Neutrophil (primary cell): Measurements from ENCODE around the gene ZCCHC12.

Experiments used
- H3K27ac ChIP-seq: fragments of 200-600 bp; sonication (generic); 2 replicates; pipeline ENCODE4 v1.5.1; 2016; ENCODE audit warnings: mild to moderate bottlenecking, moderate library complexity
- H3K27me3 ChIP-seq: fragments of 200-600 bp; sonication (generic); 2 replicates; pipeline ENCODE4 v1.6.0; 2016; ENCODE audit warnings: mild to moderate bottlenecking
- H3K36me3 ChIP-seq: fragments of 200-600 bp; sonication (generic); 2 replicates; pipeline ENCODE4 v1.5.1; 2017
- H3K4me1 ChIP-seq, 2 experiments: fragments of 200-600 bp in 1 of 2; sonication (generic) in 1 of 2; 1 replicate in 1 of 2; 2 replicates in 1 of 2; pipeline versions ENCODE4 v1.5.1 to v1.6.1; 2013 to 2016; ENCODE audit warnings: low read depth in 1 of 2, low read length in 1 of 2, mild to moderate bottlenecking in 1 of 2, moderate library complexity in 1 of 2; ENCODE audit not compliant: control insufficient read depth in 1 of 2, insufficient read depth in 1 of 2
- H3K4me3 ChIP-seq, 2 experiments: fragments of 200-600 bp in 1 of 2; sonication (generic) in 1 of 2; 1 replicate in 1 of 2; 2 replicates in 1 of 2; pipeline ENCODE4 v1.5.1; 2013 to 2016; ENCODE audit warnings: low read depth in 1 of 2, low read length in 1 of 2, mild to moderate bottlenecking in 1 of 2, moderate library complexity in 1 of 2
- H3K9me3 ChIP-seq: fragments of 200-600 bp; sonication (generic); 2 replicates; pipeline ENCODE4 v1.5.1; 2016
- TF ChIP-seq, protein P1 (sequence below): fragments of 200-600 bp; sonication (generic); IDR thresholded peaks from 2 replicates; pipeline ENCODE4 v1.5.1; 2016; ENCODE audit warnings: antibody characterized with exemption

ZCCHC12 gene

DNA sequence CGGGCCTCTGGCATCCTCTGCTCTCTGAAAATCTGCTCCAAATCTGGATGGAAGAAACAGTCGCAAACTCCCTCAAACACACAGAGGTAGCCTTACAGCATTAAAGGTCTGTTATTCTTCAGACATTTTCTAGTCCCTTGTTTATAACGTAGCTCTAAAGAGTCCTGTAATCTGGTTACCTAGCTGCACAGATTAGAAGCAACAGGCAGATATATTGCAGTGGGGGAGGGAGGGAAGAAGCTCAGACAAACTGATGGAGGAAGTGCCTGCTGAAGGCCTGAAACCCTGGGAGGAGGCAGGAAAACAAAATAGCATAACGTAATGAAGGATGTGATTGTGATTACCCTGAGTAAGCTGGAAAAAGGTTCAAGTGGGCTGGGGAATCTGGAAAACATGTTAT, 39.4 kb downstream of the ZCCHC12 start:
- H3K27ac ChIP-seq = no peak overlapping the region
- no peaks in the 10 kb centered on the region for H3K36me3 ChIP-seq
- no peaks in the 10 kb centered on the region for H3K27me3 ChIP-seq
- no peaks in the 10 kb centered on the region for H3K4me1 ChIP-seq
- H3K4me3 ChIP-seq = no peak overlapping the region
- no peaks in the 10 kb centered on the region for H3K9me3 ChIP-seq
- TF ChIP-seq, protein P1, sequence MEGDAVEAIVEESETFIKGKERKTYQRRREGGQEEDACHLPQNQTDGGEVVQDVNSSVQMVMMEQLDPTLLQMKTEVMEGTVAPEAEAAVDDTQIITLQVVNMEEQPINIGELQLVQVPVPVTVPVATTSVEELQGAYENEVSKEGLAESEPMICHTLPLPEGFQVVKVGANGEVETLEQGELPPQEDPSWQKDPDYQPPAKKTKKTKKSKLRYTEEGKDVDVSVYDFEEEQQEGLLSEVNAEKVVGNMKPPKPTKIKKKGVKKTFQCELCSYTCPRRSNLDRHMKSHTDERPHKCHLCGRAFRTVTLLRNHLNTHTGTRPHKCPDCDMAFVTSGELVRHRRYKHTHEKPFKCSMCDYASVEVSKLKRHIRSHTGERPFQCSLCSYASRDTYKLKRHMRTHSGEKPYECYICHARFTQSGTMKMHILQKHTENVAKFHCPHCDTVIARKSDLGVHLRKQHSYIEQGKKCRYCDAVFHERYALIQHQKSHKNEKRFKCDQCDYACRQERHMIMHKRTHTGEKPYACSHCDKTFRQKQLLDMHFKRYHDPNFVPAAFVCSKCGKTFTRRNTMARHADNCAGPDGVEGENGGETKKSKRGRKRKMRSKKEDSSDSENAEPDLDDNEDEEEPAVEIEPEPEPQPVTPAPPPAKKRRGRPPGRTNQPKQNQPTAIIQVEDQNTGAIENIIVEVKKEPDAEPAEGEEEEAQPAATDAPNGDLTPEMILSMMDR = no peak

DNA sequence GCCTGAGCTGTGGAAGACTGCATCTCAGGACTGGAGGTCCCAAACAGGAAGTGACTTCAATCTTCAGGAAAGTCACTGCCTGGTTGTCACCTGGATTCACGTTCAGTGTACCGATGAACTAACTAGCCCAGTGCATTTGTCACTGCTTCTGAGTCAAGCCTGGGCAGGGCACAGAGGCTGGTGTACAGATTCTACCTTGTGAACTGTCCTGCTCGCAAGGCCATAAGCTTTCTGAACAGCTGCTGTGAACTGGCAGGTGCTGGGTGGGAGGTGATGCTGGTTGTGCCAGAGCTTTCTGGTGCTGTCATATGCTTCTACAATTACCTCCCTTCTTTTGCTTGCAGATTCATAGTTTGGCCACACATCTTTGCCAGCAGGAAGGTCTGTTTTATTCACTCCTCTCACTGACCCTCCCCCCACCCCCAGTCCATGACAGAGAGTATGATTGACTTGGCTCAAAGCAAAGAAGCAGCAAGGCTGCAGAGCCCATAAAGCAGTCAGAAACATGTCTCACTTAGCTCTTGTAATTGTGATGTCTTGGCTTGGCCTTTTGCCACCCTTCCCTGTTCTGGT, 40.5 kb downstream of the ZCCHC12 start:
- H3K4me1 ChIP-seq = no peaks in the 10 kb centered on the region
- no peaks in the 10 kb centered on the region for H3K27me3 ChIP-seq
- TF ChIP-seq, protein P1 = no peak
- no peak overlapping the region for H3K27ac ChIP-seq
- no peaks in the 10 kb centered on the region for H3K36me3 ChIP-seq
- no peaks in the 10 kb centered on the region for H3K9me3 ChIP-seq
- no peak overlapping the region for H3K4me3 ChIP-seq

DNA sequence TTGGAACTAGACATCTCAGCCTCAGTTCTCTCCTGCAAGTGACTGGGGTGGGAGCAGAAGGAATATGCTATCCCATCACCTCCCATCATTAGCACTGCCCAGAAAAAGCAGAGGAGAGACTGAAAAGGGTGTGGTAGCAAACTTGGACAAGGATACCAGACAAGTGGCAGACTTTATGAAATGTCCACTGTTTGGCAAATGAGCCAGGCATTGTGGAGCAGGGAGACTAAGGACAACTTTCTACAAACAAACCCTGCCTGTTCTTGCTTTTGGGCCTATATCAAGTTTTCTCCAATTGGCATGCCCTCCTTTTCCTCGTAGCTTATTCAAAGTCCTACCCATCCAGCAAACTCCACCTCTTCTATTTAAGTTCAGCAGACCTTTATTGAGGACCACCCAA, 41.6 kb downstream of the ZCCHC12 start:
- no peaks in the 10 kb centered on the region for H3K4me1 ChIP-seq
- H3K27me3 ChIP-seq = no peaks in the 10 kb centered on the region
- no peak overlapping the region for H3K27ac ChIP-seq
- TF ChIP-seq, protein P1 = no peak
- H3K36me3 ChIP-seq = no peaks in the 10 kb centered on the region
- no peak overlapping the region for H3K4me3 ChIP-seq
- H3K9me3 ChIP-seq = no peaks in the 10 kb centered on the region

DNA sequence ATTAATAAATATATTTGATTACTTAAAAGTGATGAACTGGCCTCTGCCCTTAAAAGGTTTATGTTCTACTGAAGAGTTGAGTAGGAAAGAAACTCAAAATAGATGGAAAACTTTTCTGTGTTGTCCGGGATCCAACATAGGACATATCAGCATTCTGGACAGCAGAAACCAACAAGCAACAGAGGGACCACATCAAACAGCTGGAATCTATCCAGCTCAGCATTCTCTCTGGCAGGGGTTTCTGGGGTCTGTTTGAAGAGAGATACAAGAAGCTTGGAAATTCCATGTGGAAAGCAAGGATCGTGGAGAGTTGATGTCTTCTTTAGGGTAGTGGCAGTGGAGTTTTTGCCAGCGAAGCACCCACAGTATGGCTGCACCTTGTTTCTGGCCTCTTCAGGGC, 43.6 kb downstream of the ZCCHC12 start:
- no peak overlapping the region for H3K27ac ChIP-seq
- no peaks in the 10 kb centered on the region for H3K4me1 ChIP-seq
- H3K4me3 ChIP-seq = no peak overlapping the region
- H3K27me3 ChIP-seq = no peaks in the 10 kb centered on the region
- TF ChIP-seq, protein P1 = no peak
- no peaks in the 10 kb centered on the region for H3K9me3 ChIP-seq
- H3K36me3 ChIP-seq = no peaks in the 10 kb centered on the region

DNA sequence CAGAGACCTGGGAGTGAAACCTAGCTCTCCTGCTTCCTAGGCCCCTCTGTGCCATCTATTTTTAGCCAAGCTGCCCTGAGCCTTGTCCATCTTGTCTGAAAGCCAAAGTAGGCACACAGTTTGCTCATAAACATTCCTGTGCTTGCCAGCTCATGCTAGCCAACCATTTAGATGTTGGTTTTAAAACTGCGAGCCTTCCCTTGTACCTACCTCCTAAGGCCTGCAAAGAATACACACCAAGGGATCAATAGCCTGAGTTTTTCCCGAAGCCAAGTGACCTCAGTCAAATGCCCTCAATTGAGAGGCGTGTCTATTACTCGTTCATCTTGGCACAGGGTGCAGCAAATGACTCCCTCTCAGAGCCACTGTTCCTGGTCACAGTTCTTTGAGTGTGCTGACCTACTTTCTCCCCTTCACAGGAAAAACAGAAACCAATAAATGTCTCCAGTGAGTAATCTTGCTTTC, 48.5 kb downstream of the ZCCHC12 start:
- TF ChIP-seq, protein P1 = no peak
- H3K4me1 ChIP-seq = no peaks in the 10 kb centered on the region
- no peaks in the 10 kb centered on the region for H3K9me3 ChIP-seq
- H3K27me3 ChIP-seq = no peaks in the 10 kb centered on the region
- no peak overlapping the region for H3K27ac ChIP-seq
- H3K4me3 ChIP-seq = no peak overlapping the region
- H3K36me3 ChIP-seq = no peaks in the 10 kb centered on the region
